NK-92 treated with Interleukin-12 subunit alpha and Interleukin-12 subunit beta, amount 100 ng/mL, for 24 hours (cell line): ENCODE measurements around the gene PTRHD1.

Source experiments
- DNase-seq: peaks from one replicate; lab custom pipeline; 2025; lab: John Stamatoyannopoulos, UW

The PTRHD1 gene

GRCh38 chr2:24830351-24830750 lies 37.2 kb upstream of the PTRHD1 start:
- no peak for DNase-seq

- no peak for DNase-seq
Observed at GRCh38 chr2:24828238-24828996, 35.2 kb upstream of the PTRHD1 start.

- DNase-seq = peak; percentile 28
Observed at GRCh38 chr2:24827321-24828237, 34.4 kb upstream of the PTRHD1 start.

GRCh38 chr2:24826773-24827145 lies 33.6 kb upstream of the PTRHD1 start:
- DNase-seq = no peak

- DNase-seq = no peak
Observed at GRCh38 chr2:24825883-24826772, 32.9 kb upstream of the PTRHD1 start.

GRCh38 chr2:24824966-24825882 lies 32.0 kb upstream of the PTRHD1 start:
- no peak for DNase-seq

GRCh38 chr2:24824071-24824588 lies 30.9 kb upstream of the PTRHD1 start:
- no peak for DNase-seq

GRCh38 chr2:24822049-24822706 lies 29.0 kb upstream of the PTRHD1 start:
- DNase-seq = no peak

- no peak for DNase-seq
Observed at GRCh38 chr2:24821433-24821891, 28.3 kb upstream of the PTRHD1 start.

- DNase-seq = no peak
Observed at GRCh38 chr2:24820598-24821432, 27.6 kb upstream of the PTRHD1 start.

- no peak for DNase-seq
Observed at GRCh38 chr2:24820175-24820513, 27.0 kb upstream of the PTRHD1 start.

GRCh38 chr2:24819442-24820174 lies 26.4 kb upstream of the PTRHD1 start:
- no peak for DNase-seq

GRCh38 chr2:24818721-24819167 lies 25.6 kb upstream of the PTRHD1 start:
- no peak for DNase-seq

GRCh38 chr2:24816884-24817283 lies 23.7 kb upstream of the PTRHD1 start:
- DNase-seq = no peak

GRCh38 chr2:24816404-24816803 lies 23.2 kb upstream of the PTRHD1 start:
- no peak for DNase-seq

- no peak for DNase-seq
Observed at GRCh38 chr2:24815171-24815570, 22.0 kb upstream of the PTRHD1 start.

GRCh38 chr2:24814516-24814915 lies 21.3 kb upstream of the PTRHD1 start:
- no peak for DNase-seq

- DNase-seq = no peak
Observed at GRCh38 chr2:24813691-24814137, 20.5 kb upstream of the PTRHD1 start.
